ENCODE data around the gene WWC2.

WWC2 gene

GRCh38 chr4:183333983-183334382 lies 234.9 kb downstream of the WWC2 start:
- Histone ChIP-seq H3K79me2 (no peaks in the 10 kb centered on the region), H3K4me1 (peaks cover 11% of the 10 kb centered on the region), H3K36me3 (ENCODE audit: control insufficient read depth, insufficient read depth, low read length) (no peaks in the 10 kb centered on the region), H3K9ac (no peak overlapping the region), H3K4me3 (ENCODE audit: low read depth, low read length) (no peak overlapping the region), H3K27ac (no peak overlapping the region), H3K27me3 (ENCODE audit: control insufficient read depth, insufficient read depth, low read length) (no peaks in the 10 kb centered on the region), H3K4me2 (ENCODE audit: low read length) (no peak overlapping the region), H3K9me3 (ENCODE audit: control insufficient read depth, low read length) (no peaks in the 10 kb centered on the region), H2AFZ (no peak overlapping the region)
- TF ChIP-seq, protein P1, sequence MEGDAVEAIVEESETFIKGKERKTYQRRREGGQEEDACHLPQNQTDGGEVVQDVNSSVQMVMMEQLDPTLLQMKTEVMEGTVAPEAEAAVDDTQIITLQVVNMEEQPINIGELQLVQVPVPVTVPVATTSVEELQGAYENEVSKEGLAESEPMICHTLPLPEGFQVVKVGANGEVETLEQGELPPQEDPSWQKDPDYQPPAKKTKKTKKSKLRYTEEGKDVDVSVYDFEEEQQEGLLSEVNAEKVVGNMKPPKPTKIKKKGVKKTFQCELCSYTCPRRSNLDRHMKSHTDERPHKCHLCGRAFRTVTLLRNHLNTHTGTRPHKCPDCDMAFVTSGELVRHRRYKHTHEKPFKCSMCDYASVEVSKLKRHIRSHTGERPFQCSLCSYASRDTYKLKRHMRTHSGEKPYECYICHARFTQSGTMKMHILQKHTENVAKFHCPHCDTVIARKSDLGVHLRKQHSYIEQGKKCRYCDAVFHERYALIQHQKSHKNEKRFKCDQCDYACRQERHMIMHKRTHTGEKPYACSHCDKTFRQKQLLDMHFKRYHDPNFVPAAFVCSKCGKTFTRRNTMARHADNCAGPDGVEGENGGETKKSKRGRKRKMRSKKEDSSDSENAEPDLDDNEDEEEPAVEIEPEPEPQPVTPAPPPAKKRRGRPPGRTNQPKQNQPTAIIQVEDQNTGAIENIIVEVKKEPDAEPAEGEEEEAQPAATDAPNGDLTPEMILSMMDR (IDR thresholded peaks at IDR 0.05): no peak

DNA sequence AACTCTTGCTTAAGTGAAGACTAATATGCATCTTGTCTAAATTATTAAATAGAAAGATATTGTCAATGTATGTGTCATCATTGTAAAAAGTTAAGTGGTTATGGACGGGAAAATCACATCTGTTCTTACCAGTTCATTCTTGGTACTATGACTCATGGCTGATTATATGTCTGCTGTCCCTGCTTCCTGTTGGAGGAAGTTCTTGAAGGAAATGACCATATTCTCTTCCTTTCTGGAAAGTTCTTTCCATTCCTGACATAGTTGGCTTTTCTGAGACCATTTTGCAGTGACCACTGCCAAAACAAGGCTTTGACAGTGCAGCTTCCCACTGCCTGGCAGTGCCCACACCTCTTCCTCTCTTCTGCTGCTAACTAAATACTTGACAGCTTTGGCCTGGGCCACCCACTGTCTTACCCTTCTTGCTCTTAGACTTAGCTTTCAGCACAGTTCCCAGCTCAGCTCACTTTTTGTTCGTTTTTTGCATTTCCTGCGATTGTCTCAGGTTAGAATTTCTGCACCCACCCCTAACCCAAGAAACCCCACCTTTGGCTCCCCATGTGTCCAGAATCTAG lies 236.4 kb downstream of the WWC2 start:
- TF ChIP-seq, protein P1 (IDR thresholded peaks at IDR 0.05): no peak

DNA sequence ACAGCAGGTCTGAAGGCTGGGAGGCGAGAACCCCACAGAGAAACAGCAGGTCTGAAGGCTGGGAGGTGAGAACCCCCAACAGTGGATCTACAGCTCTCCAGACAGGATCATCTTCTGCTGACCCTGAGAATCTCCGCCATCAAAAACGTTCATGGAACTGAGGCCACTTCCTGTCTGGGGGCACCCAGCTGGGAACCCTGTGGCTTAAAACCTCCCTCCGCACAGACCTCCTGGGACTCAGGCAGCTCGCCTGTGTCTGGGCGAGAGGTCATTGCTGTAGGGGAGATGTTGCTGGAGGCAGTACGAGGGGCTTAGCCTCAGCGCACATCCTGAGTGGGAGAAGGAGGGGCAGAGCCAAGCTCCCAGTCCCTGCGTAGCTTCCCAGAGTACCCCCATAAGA lies 238.3 kb downstream of the WWC2 start:
- TF ChIP-seq, protein P1 (IDR thresholded peaks at IDR 0.05): no peak
- H2AFZ ChIP-seq: no peak overlapping the region

More for the DNA sequence above, 236.4 kb downstream of the WWC2 start:
- Histone ChIP-seq H3K4me1 (peaks cover 11% of the 10 kb centered on the region), H3K9me3 (ENCODE audit: control insufficient read depth, low read length) (no peaks in the 10 kb centered on the region), H3K79me2 (no peaks in the 10 kb centered on the region), H3K4me2 (ENCODE audit: low read length) (no peak overlapping the region), H2AFZ (no peak overlapping the region), H3K4me3 (ENCODE audit: low read depth, low read length) (no peak overlapping the region), H3K27ac (no peak overlapping the region), H3K27me3 (ENCODE audit: control insufficient read depth, insufficient read depth, low read length) (no peaks in the 10 kb centered on the region), H3K36me3 (ENCODE audit: control insufficient read depth, insufficient read depth, low read length) (no peaks in the 10 kb centered on the region), H3K9ac (no peak overlapping the region)

DNA sequence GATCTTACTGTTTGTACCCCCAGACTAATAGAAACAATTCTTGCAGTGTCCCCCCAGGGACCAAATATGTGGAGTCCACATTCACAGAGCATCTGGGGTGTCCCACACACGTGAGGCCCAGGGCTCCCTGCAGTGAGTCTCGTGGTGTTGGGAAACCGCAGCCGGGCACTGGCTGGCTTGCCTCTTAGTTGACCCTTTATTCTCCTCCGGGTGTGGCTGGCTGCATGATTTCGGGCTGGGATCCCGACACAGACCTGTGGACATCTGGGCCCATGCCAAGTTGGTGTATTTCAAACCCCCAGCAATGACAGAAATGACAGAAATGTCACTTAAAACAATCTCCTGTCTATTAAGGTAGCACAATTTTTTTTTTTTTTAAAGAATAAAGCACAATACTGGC lies 238.8 kb downstream of the WWC2 start:
- Histone ChIP-seq H3K27ac (no peak overlapping the region), H2AFZ (no peak overlapping the region), H3K9ac (no peak overlapping the region), H3K27me3 (ENCODE audit: control insufficient read depth, insufficient read depth, low read length) (no peaks in the 10 kb centered on the region), H3K79me2 (no peaks in the 10 kb centered on the region), H3K4me3 (ENCODE audit: low read depth, low read length) (no peak overlapping the region), H3K36me3 (ENCODE audit: control insufficient read depth, insufficient read depth, low read length) (no peaks in the 10 kb centered on the region), H3K4me1 (peaks cover 7% of the 10 kb centered on the region), H3K4me2 (ENCODE audit: low read length) (no peak overlapping the region), H3K9me3 (ENCODE audit: control insufficient read depth, low read length) (no peaks in the 10 kb centered on the region)
- TF ChIP-seq, protein P1 (IDR thresholded peaks at IDR 0.05): no peak

More for the DNA sequence above, 238.3 kb downstream of the WWC2 start:
- no peak overlapping the region for H3K4me3 ChIP-seq (ENCODE audit: low read depth, low read length)
- no peaks in the 10 kb centered on the region for H3K9me3 ChIP-seq (ENCODE audit: control insufficient read depth, low read length)
- H3K79me2 ChIP-seq: no peaks in the 10 kb centered on the region
- peaks cover 7% of the 10 kb centered on the region for H3K4me1 ChIP-seq
- no peak overlapping the region for H3K27ac ChIP-seq
- H3K9ac ChIP-seq: no peak overlapping the region
- no peaks in the 10 kb centered on the region for H3K27me3 ChIP-seq (ENCODE audit: control insufficient read depth, insufficient read depth, low read length)
- H3K36me3 ChIP-seq (ENCODE audit: control insufficient read depth, insufficient read depth, low read length): no peaks in the 10 kb centered on the region
- no peak overlapping the region for H3K4me2 ChIP-seq (ENCODE audit: low read length)

All from parathyroid adenoma (tissue), 2 donors.